Measurements from ENCODE around the gene CAMP. TPM values are rescaled to one million over a fixed set of nuclear protein-coding genes. Genes with fewer than 3 reads are reported as not detected.

The CAMP gene
- total RNA-seq, 4 donors from 2014 or later: 0.65 to 0.83 TPM; not detected in 2

- TF ChIP-seq, protein P1, sequence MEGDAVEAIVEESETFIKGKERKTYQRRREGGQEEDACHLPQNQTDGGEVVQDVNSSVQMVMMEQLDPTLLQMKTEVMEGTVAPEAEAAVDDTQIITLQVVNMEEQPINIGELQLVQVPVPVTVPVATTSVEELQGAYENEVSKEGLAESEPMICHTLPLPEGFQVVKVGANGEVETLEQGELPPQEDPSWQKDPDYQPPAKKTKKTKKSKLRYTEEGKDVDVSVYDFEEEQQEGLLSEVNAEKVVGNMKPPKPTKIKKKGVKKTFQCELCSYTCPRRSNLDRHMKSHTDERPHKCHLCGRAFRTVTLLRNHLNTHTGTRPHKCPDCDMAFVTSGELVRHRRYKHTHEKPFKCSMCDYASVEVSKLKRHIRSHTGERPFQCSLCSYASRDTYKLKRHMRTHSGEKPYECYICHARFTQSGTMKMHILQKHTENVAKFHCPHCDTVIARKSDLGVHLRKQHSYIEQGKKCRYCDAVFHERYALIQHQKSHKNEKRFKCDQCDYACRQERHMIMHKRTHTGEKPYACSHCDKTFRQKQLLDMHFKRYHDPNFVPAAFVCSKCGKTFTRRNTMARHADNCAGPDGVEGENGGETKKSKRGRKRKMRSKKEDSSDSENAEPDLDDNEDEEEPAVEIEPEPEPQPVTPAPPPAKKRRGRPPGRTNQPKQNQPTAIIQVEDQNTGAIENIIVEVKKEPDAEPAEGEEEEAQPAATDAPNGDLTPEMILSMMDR (IDR thresholded peaks at IDR 0.05): no peak
- TF ChIP-seq POLR2A (IDR thresholded peaks at IDR 0.05; ENCODE audit: low read depth) (no peak), POLR2AphosphoS5 (IDR thresholded peaks at IDR 0.05) (no peak), EP300 (IDR thresholded peaks at IDR 0.05) (no peak)
- 0% methylated on average over 5 of the region's 87 CpGs for WGBS
- peaks cover 0 to 2% (median 0%) of the 10 kb centered on the region in 4 donors for H3K36me3 ChIP-seq
- DNase-seq (ENCODE audit: extremely low spot score): no peak
- H3K27ac ChIP-seq (replicated peaks in 1 of 4): peak overlapping the region; percentile 35 to 68 (median 52)
- peak overlapping the region; percentile 66 to 86 (median 80) for H3K4me3 ChIP-seq
- H3K4me1 ChIP-seq: peaks cover 10 to 20% (median 19%) of the 10 kb centered on the region in 4 donors
- no peaks in the 10 kb centered on the region for H3K27me3 ChIP-seq
- H3K9me3 ChIP-seq: no peaks in the 10 kb centered on the region
- intact Hi-C loops (cut with DNase I): no loop called here
These were observed 35.6 kb upstream of the CAMP start for GRCh38 chr3:48187579-48188265.

DNA sequence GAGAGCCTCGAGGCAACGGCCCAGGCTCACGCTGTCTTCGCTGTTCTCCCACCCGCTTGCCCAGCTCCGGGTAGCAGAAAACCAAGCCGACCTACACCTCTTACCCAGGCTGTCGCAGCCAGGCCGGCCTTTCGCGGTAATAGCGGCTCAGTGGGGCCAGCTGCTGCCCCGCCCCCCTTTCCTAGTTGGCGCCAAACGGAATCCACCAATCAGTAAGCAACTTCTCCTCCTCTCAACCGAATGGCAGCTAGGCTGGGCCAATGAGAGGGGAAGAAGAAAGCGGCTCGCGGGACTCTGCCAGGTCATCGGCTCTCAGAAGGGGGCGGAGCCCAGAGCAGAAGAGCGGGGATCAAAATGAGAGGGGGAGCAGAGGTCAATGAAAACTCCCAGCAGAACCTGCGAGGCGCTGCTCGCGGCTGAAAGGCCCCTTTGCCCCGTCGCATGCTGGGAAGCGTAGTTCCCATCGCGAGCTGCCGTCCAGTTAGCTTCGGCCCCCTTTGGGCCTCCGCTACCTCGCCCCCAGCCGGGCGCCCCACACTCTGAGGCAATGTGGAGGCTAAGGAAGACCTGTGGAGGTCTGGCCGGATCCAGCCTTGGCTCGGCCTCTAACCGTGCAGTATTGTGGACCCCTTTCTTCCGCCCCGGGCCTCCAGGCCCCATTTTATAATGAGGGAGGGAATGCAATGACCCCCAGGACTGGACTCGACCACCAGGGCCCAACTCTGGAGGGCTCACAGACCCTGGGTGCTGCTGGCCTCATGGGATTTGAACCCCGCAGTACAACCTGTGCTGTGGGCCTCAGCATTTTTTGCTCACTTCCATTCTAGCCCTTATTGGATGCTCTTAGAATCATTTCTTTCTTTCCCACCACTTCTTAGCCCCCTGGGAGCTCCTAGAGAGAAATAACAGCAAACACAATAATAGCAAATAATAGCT is 34.8 kb upstream of the CAMP start, which contains the start of gene CDC25A:
TSS of gene CDC25A (minus strand) at position 152 of the 936 bp plus-strand sequence. CDS start 470 bp downstream, outside the sequence.
- TF ChIP-seq, protein P1 (IDR thresholded peaks at IDR 0.05): peak in 1 of 3 experiments; percentile 25
- TF ChIP-seq EP300 (IDR thresholded peaks at IDR 0.05) (no peak), POLR2AphosphoS5 (IDR thresholded peaks at IDR 0.05) (peak in 1 of 2 donors; percentile 81)
- H3K4me3 ChIP-seq: peak within 1 kb of the TSS; percentile 66 to 86 (median 80)
- no peaks in the 10 kb centered on the region for H3K36me3 ChIP-seq
- intact Hi-C loops (cut with DNase I): no loop called here
- H3K4me1 ChIP-seq: peaks cover 10 to 20% (median 19%) of the 10 kb centered on the region in 4 donors
- 8% methylated on average over 41 of the region's 44 CpGs for WGBS
- H3K27me3 ChIP-seq: no peaks in the 10 kb centered on the region
- DNase-seq (ENCODE audit: extremely low spot score): peak; percentile 99
- peak within 1 kb of the TSS; percentile 58 to 68 (median 68) for H3K27ac ChIP-seq (replicated peaks in 1 of 4)
- no peaks in the 10 kb centered on the region for H3K9me3 ChIP-seq

- no peak for TF ChIP-seq POLR2A (IDR thresholded peaks at IDR 0.05; ENCODE audit: low read depth)
- no peak for TF ChIP-seq POLR2AphosphoS5 (IDR thresholded peaks at IDR 0.05)
- TF ChIP-seq, protein P1 (IDR thresholded peaks at IDR 0.05): no peak
- TF ChIP-seq EP300 (IDR thresholded peaks at IDR 0.05): no peak
- no peak overlapping the region for H3K4me3 ChIP-seq
- 89% methylated on average over 6 of the region's 6 CpGs for WGBS
- intact Hi-C loops (cut with DNase I): no loop called here
- H3K36me3 ChIP-seq: no peaks in the 10 kb centered on the region
- no peak overlapping the region for H3K27ac ChIP-seq (replicated peaks in 1 of 4)
- peaks cover 10 to 22% (median 20%) of the 10 kb centered on the region in 4 donors for H3K4me1 ChIP-seq
- H3K27me3 ChIP-seq: no peaks in the 10 kb centered on the region
- no peaks in the 10 kb centered on the region for H3K9me3 ChIP-seq
- no peak for DNase-seq (ENCODE audit: extremely low spot score)
These were observed 34.0 kb upstream of the CAMP start for GRCh38 chr3:48189321-48189720.

DNA sequence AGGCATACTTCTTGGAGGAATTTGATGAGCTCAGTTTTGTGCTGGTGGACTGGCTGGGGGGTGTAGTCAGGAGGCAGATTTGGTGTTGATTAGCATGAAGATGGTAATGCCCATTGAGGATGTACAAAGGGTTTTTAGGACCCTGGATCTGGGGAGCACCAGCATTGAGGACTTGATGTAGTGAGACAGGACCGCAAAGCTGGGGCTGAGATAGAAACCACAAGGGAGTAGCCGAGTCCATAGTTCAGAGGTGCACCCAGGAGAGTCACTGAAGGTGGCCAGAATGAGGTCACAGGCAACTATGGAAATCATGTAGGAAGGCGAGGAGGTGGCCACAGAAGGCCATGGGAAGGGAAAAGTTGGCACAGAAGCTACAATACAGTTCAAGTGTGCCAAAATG is 32.4 kb upstream of the CAMP start:
- H3K9me3 ChIP-seq: no peaks in the 10 kb centered on the region
- H3K27me3 ChIP-seq: no peaks in the 10 kb centered on the region
- no peak for DNase-seq (ENCODE audit: extremely low spot score)
- H3K4me1 ChIP-seq: peaks cover 10 to 26% (median 24%) of the 10 kb centered on the region in 4 donors
- no peak for TF ChIP-seq EP300 (IDR thresholded peaks at IDR 0.05)
- TF ChIP-seq, protein P1 (IDR thresholded peaks at IDR 0.05): no peak
- no peak for TF ChIP-seq POLR2A (IDR thresholded peaks at IDR 0.05; ENCODE audit: low read depth)
- no peak for TF ChIP-seq POLR2AphosphoS5 (IDR thresholded peaks at IDR 0.05)
- intact Hi-C loops (cut with DNase I): no loop called here
- H3K27ac ChIP-seq (replicated peaks in 1 of 4): no peak overlapping the region
- WGBS: 88% methylated on average over 3 of the region's 3 CpGs
- no peaks in the 10 kb centered on the region for H3K36me3 ChIP-seq
- no peak overlapping the region for H3K4me3 ChIP-seq

All from esophagus muscularis mucosa (tissue), 4 donors.